GM23338 (cell line): Measurements from ENCODE around the gene NOTCH1. TPM values are rescaled to one million over a fixed set of nuclear protein-coding genes. Genes with fewer than 3 reads are reported as not detected.
A peak's percentile ranks its signal among the peaks of the same experiment; 100 is the strongest.

ENCODE experiments used
- ATAC-seq: fragments of 200-7000 bp; cut with Tn5 transposase; 3 replicates; pipeline ENCODE4 v1.9.1; 2020
- DNase-seq: peaks from one replicate; pipeline ENCODE4 v3.0.0-alpha.2; 2015; ENCODE audit warnings: low spot score
- H2AFZ ChIP-seq: fragments of 200-600 bp; sonication (generic); 2 replicates; pipeline ENCODE4 v1.8.0; 2016; ENCODE audit warnings: antibody characterized with exemption, mild to moderate bottlenecking, moderate library complexity
- H3F3A ChIP-seq: fragments of 200-600 bp; sonication (generic); replicated peaks from 2 replicates; pipeline ENCODE4 v1.8.0; 2017; ENCODE audit warnings: antibody characterized with exemption, mixed run types, low read depth
- H3K27ac ChIP-seq: fragments of 200-600 bp; sonication (generic); 2 replicates; pipeline ENCODE4 v1.6.1; 2016; ENCODE audit warnings: low read depth
- H3K27me3 ChIP-seq: fragments of 200-600 bp; sonication (generic); 2 replicates; pipeline ENCODE4 v1.8.0; 2016; ENCODE audit warnings: mild to moderate bottlenecking, mixed run types, moderate library complexity; ENCODE audit not compliant: insufficient read depth
- H3K36me3 ChIP-seq: fragments of 200-600 bp; sonication (generic); 2 replicates; pipeline ENCODE4 v1.8.0; 2016; ENCODE audit warnings: mild to moderate bottlenecking; ENCODE audit not compliant: insufficient read depth
- H3K4me1 ChIP-seq: fragments of 200-600 bp; sonication (generic); 2 replicates; pipeline ENCODE4 v1.8.0; 2016; ENCODE audit warnings: mild to moderate bottlenecking, moderate library complexity; ENCODE audit not compliant: insufficient read depth
- H3K4me2 ChIP-seq: fragments of 200-600 bp; sonication (generic); 2 replicates; pipeline ENCODE4 v1.7.1; 2017; ENCODE audit warnings: mixed run types
- H3K4me3 ChIP-seq: fragments of 200-600 bp; sonication (generic); 2 replicates; pipeline ENCODE4 v1.6.1; 2016; ENCODE audit warnings: mixed run types
- H3K79me2 ChIP-seq: fragments of 200-600 bp; sonication (generic); replicated peaks from 2 replicates; pipeline ENCODE4 v1.8.0; 2017; ENCODE audit warnings: mild to moderate bottlenecking; ENCODE audit not compliant: insufficient read depth
- H3K9me2 ChIP-seq: fragments of 200-600 bp; sonication (generic); 2 replicates; pipeline ENCODE4 v1.8.0; 2017; ENCODE audit not compliant: insufficient read depth
- H4K20me1 ChIP-seq: fragments of 200-600 bp; sonication (generic); replicated peaks from 2 replicates; pipeline ENCODE4 v1.8.0; 2017; ENCODE audit warnings: mild to moderate bottlenecking; ENCODE audit not compliant: insufficient read depth
- H3K27ac Mint-ChIP-seq: 2 replicates; pipeline ENCODE4 v1.8.0; 2020; ENCODE audit warnings: inconsistent platforms, mild to moderate bottlenecking, moderate library complexity, mixed read lengths
- H3K27me3 Mint-ChIP-seq: 3 replicates; pipeline ENCODE4 v1.8.0; 2022; ENCODE audit warnings: low read depth, mild to moderate bottlenecking, moderate library complexity, mixed read lengths, inconsistent platforms; ENCODE audit not compliant: insufficient read depth, poor library complexity
- H3K36me3 Mint-ChIP-seq: 3 replicates; pipeline ENCODE4 v1.8.0; 2021; ENCODE audit warnings: low read depth, mild to moderate bottlenecking, inconsistent platforms, moderate library complexity, mixed read lengths
- H3K4me1 Mint-ChIP-seq: 3 replicates; pipeline ENCODE4 v1.8.0; 2020; ENCODE audit warnings: mild to moderate bottlenecking, inconsistent platforms, mixed read lengths
- H3K4me3 Mint-ChIP-seq: 3 replicates; pipeline ENCODE4 v1.8.0; 2021; ENCODE audit warnings: moderate library complexity, mild to moderate bottlenecking, inconsistent platforms, mixed read lengths
- H3K9me3 Mint-ChIP-seq: 3 replicates; pipeline ENCODE4 v1.8.0; 2020; ENCODE audit warnings: moderate library complexity, mild to moderate bottlenecking, inconsistent platforms, mixed read lengths
- CREB1 ChIP-seq: fragments of 250-450 bp; sonication (Bioruptor Pico); IDR thresholded peaks from 2 replicates; pipeline ENCODE4 v1.5.0; 2020; ENCODE audit warnings: low read depth, mild to moderate bottlenecking, moderate library complexity
- JUNB ChIP-seq: IDR thresholded peaks from one replicate; pipeline ENCODE4 v1.6.1; 2016; ENCODE audit warnings: antibody characterized with exemption; ENCODE audit not compliant: unreplicated experiment
- STAT1 ChIP-seq: IDR thresholded peaks from one replicate; pipeline ENCODE4 v1.6.1; 2016; ENCODE audit warnings: antibody characterized with exemption; ENCODE audit not compliant: unreplicated experiment
- ZNF114 ChIP-seq: fragments of 250-450 bp; sonication (Bioruptor Pico); IDR thresholded peaks from 2 replicates; pipeline ENCODE4 v1.5.0; 2020; ENCODE audit warnings: mild to moderate bottlenecking, moderate library complexity
- polyA plus RNA-seq: library from polyadenylated mRNA; unstranded; fragments of >200 nt; fragmentation: Nextera tagmentation; extraction: Ambion mirVana; gene quantifications from 2 replicates; pipeline ENCODE4 v1.2.1, GENCODE V29; 2016
- total RNA-seq: library from RNA; depleted of rRNA; stranded (reverse); fragments of >200 nt; shearing (Covaris generic); gene quantifications from 2 replicates; pipeline ENCODE4 v1.2.3, GENCODE V29; 2014
- TF ChIP-seq, protein P1 (sequence below): fragments of 250-450 bp; sonication (Bioruptor Pico); IDR thresholded peaks from 2 replicates; pipeline ENCODE4 v1.5.0; 2020; ENCODE audit warnings: mild to moderate bottlenecking, moderate library complexity
- TF ChIP-seq, protein P2 (sequence below), 2 experiments: fragments of 200-600 bp in 1 of 2; sonication (generic) in 1 of 2; conservative IDR thresholded peaks; 2 replicates each; pipeline versions ENCODE4 v1.5.1 to v1.6.1; 2016 to 2017; ENCODE audit warnings: antibody characterized with exemption in 2 of 2, low read depth in 2 of 2, mild to moderate bottlenecking in 2 of 2, moderate library complexity in 1 of 2

The NOTCH1 gene
- total and polyA plus RNA-seq, 2 experiments from 2014 or later = 9.9 to 97.2 TPM

GRCh38 chr9:136567651-136568287, 21.9 kb upstream of the NOTCH1 start:
- TF ChIP-seq, protein P1, sequence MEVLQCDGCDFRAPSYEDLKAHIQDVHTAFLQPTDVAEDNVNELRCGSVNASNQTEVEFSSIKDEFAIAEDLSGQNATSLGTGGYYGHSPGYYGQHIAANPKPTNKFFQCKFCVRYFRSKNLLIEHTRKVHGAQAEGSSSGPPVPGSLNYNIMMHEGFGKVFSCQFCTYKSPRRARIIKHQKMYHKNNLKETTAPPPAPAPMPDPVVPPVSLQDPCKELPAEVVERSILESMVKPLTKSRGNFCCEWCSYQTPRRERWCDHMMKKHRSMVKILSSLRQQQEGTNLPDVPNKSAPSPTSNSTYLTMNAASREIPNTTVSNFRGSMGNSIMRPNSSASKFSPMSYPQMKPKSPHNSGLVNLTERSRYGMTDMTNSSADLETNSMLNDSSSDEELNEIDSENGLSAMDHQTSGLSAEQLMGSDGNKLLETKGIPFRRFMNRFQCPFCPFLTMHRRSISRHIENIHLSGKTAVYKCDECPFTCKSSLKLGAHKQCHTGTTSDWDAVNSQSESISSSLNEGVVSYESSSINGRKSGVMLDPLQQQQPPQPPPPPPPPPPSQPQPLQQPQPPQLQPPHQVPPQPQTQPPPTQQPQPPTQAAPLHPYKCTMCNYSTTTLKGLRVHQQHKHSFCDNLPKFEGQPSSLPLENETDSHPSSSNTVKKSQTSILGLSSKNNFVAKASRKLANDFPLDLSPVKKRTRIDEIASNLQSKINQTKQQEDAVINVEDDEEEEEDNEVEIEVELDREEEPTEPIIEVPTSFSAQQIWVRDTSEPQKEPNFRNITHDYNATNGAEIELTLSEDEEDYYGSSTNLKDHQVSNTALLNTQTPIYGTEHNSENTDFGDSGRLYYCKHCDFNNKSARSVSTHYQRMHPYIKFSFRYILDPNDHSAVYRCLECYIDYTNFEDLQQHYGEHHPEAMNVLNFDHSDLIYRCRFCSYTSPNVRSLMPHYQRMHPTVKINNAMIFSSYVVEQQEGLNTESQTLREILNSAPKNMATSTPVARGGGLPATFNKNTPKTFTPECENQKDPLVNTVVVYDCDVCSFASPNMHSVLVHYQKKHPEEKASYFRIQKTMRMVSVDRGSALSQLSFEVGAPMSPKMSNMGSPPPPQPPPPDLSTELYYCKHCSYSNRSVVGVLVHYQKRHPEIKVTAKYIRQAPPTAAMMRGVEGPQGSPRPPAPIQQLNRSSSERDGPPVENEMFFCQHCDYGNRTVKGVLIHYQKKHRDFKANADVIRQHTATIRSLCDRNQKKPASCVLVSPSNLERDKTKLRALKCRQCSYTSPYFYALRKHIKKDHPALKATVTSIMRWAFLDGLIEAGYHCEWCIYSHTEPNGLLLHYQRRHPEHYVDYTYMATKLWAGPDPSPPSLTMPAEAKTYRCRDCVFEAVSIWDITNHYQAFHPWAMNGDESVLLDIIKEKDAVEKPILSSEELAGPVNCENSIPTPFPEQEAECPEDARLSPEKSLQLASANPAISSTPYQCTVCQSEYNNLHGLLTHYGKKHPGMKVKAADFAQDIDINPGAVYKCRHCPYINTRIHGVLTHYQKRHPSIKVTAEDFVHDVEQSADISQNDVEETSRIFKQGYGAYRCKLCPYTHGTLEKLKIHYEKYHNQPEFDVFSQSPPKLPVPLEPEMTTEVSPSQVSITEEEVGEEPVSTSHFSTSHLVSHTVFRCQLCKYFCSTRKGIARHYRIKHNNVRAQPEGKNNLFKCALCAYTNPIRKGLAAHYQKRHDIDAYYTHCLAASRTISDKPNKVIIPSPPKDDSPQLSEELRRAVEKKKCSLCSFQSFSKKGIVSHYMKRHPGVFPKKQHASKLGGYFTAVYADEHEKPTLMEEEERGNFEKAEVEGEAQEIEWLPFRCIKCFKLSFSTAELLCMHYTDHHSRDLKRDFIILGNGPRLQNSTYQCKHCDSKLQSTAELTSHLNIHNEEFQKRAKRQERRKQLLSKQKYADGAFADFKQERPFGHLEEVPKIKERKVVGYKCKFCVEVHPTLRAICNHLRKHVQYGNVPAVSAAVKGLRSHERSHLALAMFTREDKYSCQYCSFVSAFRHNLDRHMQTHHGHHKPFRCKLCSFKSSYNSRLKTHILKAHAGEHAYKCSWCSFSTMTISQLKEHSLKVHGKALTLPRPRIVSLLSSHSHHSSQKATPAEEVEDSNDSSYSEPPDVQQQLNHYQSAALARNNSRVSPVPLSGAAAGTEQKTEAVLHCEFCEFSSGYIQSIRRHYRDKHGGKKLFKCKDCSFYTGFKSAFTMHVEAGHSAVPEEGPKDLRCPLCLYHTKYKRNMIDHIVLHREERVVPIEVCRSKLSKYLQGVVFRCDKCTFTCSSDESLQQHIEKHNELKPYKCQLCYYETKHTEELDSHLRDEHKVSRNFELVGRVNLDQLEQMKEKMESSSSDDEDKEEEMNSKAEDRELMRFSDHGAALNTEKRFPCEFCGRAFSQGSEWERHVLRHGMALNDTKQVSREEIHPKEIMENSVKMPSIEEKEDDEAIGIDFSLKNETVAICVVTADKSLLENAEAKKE = no peak
- TF ChIP-seq STAT1 (no peak), JUNB (no peak), ZNF114 (CRISPR knock-in tag) (0 out of 2 replicates have a peak, but pooled peaks have one; percentile 12), CREB1 (no peak)
- TF ChIP-seq, protein P2, sequence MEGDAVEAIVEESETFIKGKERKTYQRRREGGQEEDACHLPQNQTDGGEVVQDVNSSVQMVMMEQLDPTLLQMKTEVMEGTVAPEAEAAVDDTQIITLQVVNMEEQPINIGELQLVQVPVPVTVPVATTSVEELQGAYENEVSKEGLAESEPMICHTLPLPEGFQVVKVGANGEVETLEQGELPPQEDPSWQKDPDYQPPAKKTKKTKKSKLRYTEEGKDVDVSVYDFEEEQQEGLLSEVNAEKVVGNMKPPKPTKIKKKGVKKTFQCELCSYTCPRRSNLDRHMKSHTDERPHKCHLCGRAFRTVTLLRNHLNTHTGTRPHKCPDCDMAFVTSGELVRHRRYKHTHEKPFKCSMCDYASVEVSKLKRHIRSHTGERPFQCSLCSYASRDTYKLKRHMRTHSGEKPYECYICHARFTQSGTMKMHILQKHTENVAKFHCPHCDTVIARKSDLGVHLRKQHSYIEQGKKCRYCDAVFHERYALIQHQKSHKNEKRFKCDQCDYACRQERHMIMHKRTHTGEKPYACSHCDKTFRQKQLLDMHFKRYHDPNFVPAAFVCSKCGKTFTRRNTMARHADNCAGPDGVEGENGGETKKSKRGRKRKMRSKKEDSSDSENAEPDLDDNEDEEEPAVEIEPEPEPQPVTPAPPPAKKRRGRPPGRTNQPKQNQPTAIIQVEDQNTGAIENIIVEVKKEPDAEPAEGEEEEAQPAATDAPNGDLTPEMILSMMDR (conservative IDR thresholded peaks at IDR 0.05; ENCODE audit: low read depth in 2 of 2) = no peak
- H3K27ac Mint-ChIP-seq = no peak overlapping the region
- no peaks in the 10 kb centered on the region for H3K9me3 Mint-ChIP-seq
- ATAC-seq = peak; percentile 15
- Histone ChIP-seq H3K4me2 (peak overlapping the region; percentile 38; the same call in 1 of the 2 replicates), H2AFZ (0 out of 2 replicates have a peak overlapping the region, but pooled peaks have one; percentile 47), H3K79me2 (no peaks in the 10 kb centered on the region), H3K4me3 (no peak overlapping the region), H4K20me1 (no peaks in the 10 kb centered on the region), H3K27me3 (no peaks in the 10 kb centered on the region), H3F3A (peaks cover 17% of the 10 kb centered on the region; the same call in 1 of the 2 replicates), H3K36me3 (no peaks in the 10 kb centered on the region), H3K9me2 (no peaks in the 10 kb centered on the region), H3K27ac (no peak overlapping the region), H3K4me1 (peaks cover 19% of the 10 kb centered on the region)
- H3K36me3 Mint-ChIP-seq = no peaks in the 10 kb centered on the region; the same call in 2 of the 3 replicates
- peaks cover 12% of the 10 kb centered on the region for H3K27me3 Mint-ChIP-seq
- peak; percentile 80 for DNase-seq
- peaks cover 52% of the 10 kb centered on the region for H3K4me1 Mint-ChIP-seq
- H3K4me3 Mint-ChIP-seq = no peak overlapping the region
